Ovary (tissue), 9 donors: Measurements from ENCODE around the gene ADAMTS2. TPM values are rescaled to one million over a fixed set of nuclear protein-coding genes. Genes with fewer than 3 reads are reported as not detected.

Source experiments
- DNase-seq, 5 donors: peaks; one replicate each; pipeline ENCODE4 v3.0.0-alpha.2; 2019 to 2020
- H3K27ac ChIP-seq, 2 donors: fragments of 200-600 bp; one replicate each; pipeline versions ENCODE4 v1.5.1 to v1.8.0; 2019 to 2022
- H3K27me3 ChIP-seq: fragments of 200-600 bp; one replicate; pipeline ENCODE4 v1.8.0; 2022
- H3K36me3 ChIP-seq: fragments of 200-600 bp; sonication (generic); one replicate; pipeline ENCODE4 v1.5.1; 2019
- H3K4me1 ChIP-seq: one replicate; pipeline ENCODE4 v1.8.1; 2013; ENCODE audit warnings: mild to moderate bottlenecking, moderate library complexity; ENCODE audit not compliant: insufficient read depth
- H3K4me3 ChIP-seq: fragments of 200-600 bp; sonication (generic); one replicate; pipeline ENCODE4 v1.5.1; 2017
- H3K9me3 ChIP-seq, 2 donors: fragments of 200-600 bp in 1 of 2; sonication (generic) in 1 of 2; one replicate each; pipeline versions ENCODE4 v1.5.1 to v1.8.1; 2013 to 2019; ENCODE audit warnings: mild to moderate bottlenecking in 1 of 2, moderate library complexity in 1 of 2
- EP300 ChIP-seq: sonication (generic); formaldehyde crosslinking; IDR thresholded peaks from one replicate; pipeline ENCODE4 v1.6.1; 2017; ENCODE audit warnings: antibody characterized with exemption
- POLR2A ChIP-seq: fragments of 450-650 bp; IDR thresholded peaks from one replicate; pipeline ENCODE4 v1.6.1; 2017; ENCODE audit warnings: antibody characterized with exemption, mild to moderate bottlenecking, moderate library complexity
- WGBS, 3 donors: extraction: QIAGEN DNeasy Blood & Tissue Kit in 1 of 3; methylation state at CpG; one replicate each; pipeline versions ENCODE4 v1.1.5 to v1.1.7; 2013 to 2017; 5-methylcytosine and 5-hydroxymethylcytosine counted together
- intact Hi-C, 4 donors: fragments of 100-400 bp; cut with DNase I; formaldehyde crosslinking; loops; one replicate each; pipeline versions ENCODE4 v1.11.0 to v1.15.1; 2022 to 2023
- polyA plus RNA-seq, 2 donors: library from polyadenylated mRNA; stranded (reverse); fragments of 200-250 nt in 1 of 2; fragments of 350-450 nt in 1 of 2; fragmentation: Illumina TruSeq in 1 of 2; extraction: RNeasy Lipid Tissue Mini Kit (QIAGEN cat#74804) in 1 of 2; gene quantifications; one replicate each; pipeline ENCODE4 v1.2.3, GENCODE V29; 2013 to 2014
- total RNA-seq, 7 donors: library from RNA; depleted of rRNA in 2 of 7; stranded (reverse); fragments of >200 nt in 2 of 7; fragmentation: NEBNext Ultra II Directional in 3 of 7; extraction: Animal tissue kit (Norgen Biotek cat#: 25700) in 3 of 7; gene quantifications; one replicate each; pipeline versions ENCODE4 v1.1.0 to v1.2.4, GENCODE V29; 2016 to 2023
- TF ChIP-seq, protein P1 (sequence below), 3 donors: fragments of 450-650 bp in 2 of 3; fragments of 200-600 bp in 1 of 3; IDR thresholded peaks; one replicate each; pipeline versions ENCODE4 v1.5.1 to v1.8.0; 2016 to 2022; ENCODE audit warnings: antibody characterized with exemption in 3 of 3, mild to moderate bottlenecking in 1 of 3
- donor health status: DM: no; HTN: no; CAD: no; lungs with moderate emphysema.
- donor health status: DM: no; HTN: no; CAD: no.
- donor health status: Bipolar disorder and iron deficiency.
- donor health status: DM: yes; HTN: yes; CAD: no.
- donor health status: DM: no; HTN: no; CAD: no.
- donor health status: DM: yes; HTN: yes; CAD: no.

The ADAMTS2 gene
- total and polyA plus RNA-seq, 9 donors, result 7.9 to 31.8 (median 11.5) TPM

DNA sequence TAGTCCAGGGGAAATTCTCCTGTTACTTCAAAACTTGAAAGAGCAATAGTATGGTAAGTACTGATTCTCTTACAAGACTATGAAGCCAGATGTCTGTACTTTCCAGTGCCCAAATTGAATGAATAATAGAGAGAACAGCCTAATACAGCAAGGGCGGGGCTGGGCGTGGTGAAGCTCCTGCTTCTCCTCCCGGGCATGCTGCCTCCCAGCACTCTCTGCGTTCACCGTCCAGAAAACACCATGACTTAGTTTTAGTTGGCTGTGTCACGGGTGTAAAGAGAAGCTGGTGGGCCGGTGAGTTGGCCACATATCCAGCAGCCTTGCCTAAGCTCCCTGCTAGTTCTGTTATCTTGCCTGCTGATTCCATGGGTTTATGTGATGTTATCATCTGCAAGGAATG is 40.7 kb upstream of the ADAMTS2 start:
- WGBS, 3 donors, result 76 to 82% (median 78%) methylated on average over 7 of the region's 7 CpGs

DNA sequence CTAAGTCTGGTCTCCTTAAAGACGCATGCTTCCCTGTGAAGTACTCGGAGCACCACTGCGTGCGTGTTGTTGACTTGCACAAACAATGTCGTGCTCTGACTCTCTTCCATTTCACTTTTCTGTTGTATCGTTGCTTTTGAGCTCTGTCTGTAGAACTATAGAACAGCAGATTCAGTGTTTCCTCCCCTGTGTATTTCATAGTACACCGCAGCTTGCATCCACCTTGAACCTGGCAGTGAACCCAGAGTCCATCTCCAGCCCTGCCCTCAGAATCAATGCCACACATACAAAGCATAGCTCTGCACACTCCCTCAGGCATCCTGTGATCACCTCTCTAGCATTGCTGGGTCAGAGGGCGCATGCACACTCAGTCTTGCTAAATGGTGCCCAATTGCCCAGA is 37.2 kb upstream of the ADAMTS2 start:
- no peak for DNase-seq
- H3K36me3 ChIP-seq, result no peaks in the 10 kb centered on the region
- no peak overlapping the region for H3K27ac ChIP-seq
- WGBS, 3 donors, result 82 to 85% (median 84%) methylated on average over 8 of the region's 8 CpGs
- H3K4me3 ChIP-seq, result no peak overlapping the region
- intact Hi-C loops, result no loop called here
- H3K4me1 ChIP-seq, result no peaks in the 10 kb centered on the region
- no peaks in the 10 kb centered on the region for H3K9me3 ChIP-seq
- H3K27me3 ChIP-seq, result no peaks in the 10 kb centered on the region
- TF ChIP-seq, protein P1, sequence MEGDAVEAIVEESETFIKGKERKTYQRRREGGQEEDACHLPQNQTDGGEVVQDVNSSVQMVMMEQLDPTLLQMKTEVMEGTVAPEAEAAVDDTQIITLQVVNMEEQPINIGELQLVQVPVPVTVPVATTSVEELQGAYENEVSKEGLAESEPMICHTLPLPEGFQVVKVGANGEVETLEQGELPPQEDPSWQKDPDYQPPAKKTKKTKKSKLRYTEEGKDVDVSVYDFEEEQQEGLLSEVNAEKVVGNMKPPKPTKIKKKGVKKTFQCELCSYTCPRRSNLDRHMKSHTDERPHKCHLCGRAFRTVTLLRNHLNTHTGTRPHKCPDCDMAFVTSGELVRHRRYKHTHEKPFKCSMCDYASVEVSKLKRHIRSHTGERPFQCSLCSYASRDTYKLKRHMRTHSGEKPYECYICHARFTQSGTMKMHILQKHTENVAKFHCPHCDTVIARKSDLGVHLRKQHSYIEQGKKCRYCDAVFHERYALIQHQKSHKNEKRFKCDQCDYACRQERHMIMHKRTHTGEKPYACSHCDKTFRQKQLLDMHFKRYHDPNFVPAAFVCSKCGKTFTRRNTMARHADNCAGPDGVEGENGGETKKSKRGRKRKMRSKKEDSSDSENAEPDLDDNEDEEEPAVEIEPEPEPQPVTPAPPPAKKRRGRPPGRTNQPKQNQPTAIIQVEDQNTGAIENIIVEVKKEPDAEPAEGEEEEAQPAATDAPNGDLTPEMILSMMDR (IDR thresholded peaks at IDR 0.05), result no peak
- TF ChIP-seq POLR2A (no peak), EP300 (no peak)

More for the DNA sequence above, 40.7 kb upstream of the ADAMTS2 start:
- TF ChIP-seq POLR2A (no peak), EP300 (no peak)
- TF ChIP-seq, protein P1 (IDR thresholded peaks at IDR 0.05), result no peak
- Histone ChIP-seq H3K27ac (no peak overlapping the region), H3K27me3 (no peaks in the 10 kb centered on the region), H3K9me3 (no peaks in the 10 kb centered on the region), H3K4me1 (no peaks in the 10 kb centered on the region), H3K4me3 (no peak overlapping the region), H3K36me3 (no peaks in the 10 kb centered on the region)
- no peak for DNase-seq
- intact Hi-C loops, result no loop called here

DNA sequence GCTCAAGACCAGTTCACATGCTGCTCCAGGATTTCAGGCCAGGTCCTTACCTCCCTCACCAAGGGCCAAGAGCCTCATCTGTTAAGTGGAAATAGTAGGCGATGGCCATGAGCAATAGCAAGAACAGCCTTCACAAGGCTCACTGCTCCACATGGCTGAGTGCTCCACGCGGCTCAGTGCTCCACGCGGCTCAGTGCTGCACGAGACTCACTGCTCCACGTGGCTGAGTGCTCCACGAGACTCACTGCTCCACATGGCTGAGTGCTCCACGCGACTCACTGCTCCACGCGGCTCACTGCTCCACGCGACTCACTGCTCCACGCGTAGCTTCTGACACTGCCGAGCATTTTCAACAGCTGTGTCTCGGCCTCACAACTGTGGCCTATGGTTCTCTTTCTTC is 36.4 kb upstream of the ADAMTS2 start:
- intact Hi-C loops, result no loop called here
- no peaks in the 10 kb centered on the region for H3K36me3 ChIP-seq
- WGBS, 3 donors, result 87 to 95% (median 92%) methylated on average over 18 of the region's 18 CpGs
- DNase-seq, result no peak
- no peaks in the 10 kb centered on the region for H3K4me1 ChIP-seq
- no peak overlapping the region for H3K4me3 ChIP-seq
- H3K9me3 ChIP-seq, result no peaks in the 10 kb centered on the region
- TF ChIP-seq, protein P1 (IDR thresholded peaks at IDR 0.05), result no peak
- TF ChIP-seq POLR2A, result no peak
- no peak for TF ChIP-seq EP300
- no peaks in the 10 kb centered on the region for H3K27me3 ChIP-seq
- no peak overlapping the region for H3K27ac ChIP-seq

DNA sequence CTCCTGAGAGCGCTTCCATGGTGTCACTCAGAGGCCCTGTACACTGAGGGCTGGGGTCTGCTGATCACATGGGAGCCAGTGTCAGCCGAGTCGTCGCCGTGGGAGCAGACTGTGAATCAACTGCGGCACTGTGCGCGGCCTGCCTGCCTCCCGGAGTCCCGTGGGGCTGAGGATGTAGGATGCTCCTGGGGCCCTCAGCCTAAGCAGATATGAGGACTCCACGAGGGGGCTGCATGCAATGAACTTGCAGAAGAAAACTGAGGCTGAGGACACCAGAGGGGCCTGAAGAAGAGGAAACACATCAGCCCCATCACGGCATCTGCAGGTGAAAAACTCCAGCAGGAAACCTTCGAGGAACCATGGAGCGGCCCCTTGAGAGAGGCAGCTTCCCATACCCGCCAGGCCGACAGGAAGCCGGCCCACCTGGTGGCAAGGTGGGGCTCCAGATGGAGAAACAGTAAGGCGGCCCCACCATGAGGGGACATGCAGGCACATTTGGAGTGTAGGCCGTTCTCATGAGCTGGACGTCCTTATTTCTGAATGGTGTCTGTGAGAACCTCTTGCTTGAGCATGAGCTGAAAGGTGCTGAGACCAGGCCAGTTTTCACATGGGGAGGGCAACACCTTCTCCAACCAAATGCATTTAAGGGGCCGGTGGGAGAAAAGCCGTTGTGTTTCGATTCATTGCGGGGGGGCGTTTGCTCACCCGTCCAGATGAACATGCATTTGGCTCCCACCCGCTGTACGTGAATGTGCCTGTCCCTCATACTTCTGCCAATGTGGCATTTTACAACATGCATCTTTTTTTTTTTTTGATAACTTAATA is 35.2 kb upstream of the ADAMTS2 start:
- Histone ChIP-seq H3K27me3 (no peaks in the 10 kb centered on the region), H3K36me3 (no peaks in the 10 kb centered on the region), H3K9me3 (no peaks in the 10 kb centered on the region), H3K4me1 (no peaks in the 10 kb centered on the region), H3K27ac (no peak overlapping the region), H3K4me3 (no peak overlapping the region)
- WGBS, 3 donors, result 87 to 90% (median 89%) methylated on average over 28 of the region's 28 CpGs
- no peak for DNase-seq
- intact Hi-C loops, result no loop called here
- TF ChIP-seq, protein P1 (IDR thresholded peaks at IDR 0.05), result no peak
- no peak for TF ChIP-seq EP300
- TF ChIP-seq POLR2A, result no peak
